HS-27A (cell line): ENCODE data around the gene GREM2.

Experiments
- DNase-seq: peaks from one replicate; pipeline ENCODE4 v3.0.0-alpha.2; 2012; ENCODE audit warnings: low read depth, missing footprints

Gene GREM2

GRCh38 chr1:240555524-240555923 lies 56.4 kb downstream of the GREM2 start:
- DNase-seq: no peak

DNA sequence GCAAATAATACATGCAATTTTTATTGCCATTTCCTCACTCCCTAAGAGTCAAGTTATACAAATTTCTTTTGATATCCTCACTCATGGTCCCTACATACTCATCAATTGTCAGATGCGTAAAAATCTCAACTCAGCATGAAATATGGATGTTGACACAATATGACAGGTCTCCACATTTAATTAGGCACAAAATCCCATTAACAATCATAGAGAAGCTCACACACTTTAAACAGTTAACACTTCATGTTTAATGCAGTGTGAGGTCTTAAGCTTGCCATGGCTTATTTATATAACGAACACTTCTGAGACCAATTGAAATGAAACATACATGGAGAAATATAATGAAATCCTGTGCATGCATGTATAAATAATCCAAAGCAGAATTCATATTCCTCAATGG lies 58.6 kb downstream of the GREM2 start:
- DNase-seq: no peak

GRCh38 chr1:240539769-240540414 lies 72.1 kb downstream of the GREM2 start:
- DNase-seq: no peak

- DNase-seq: no peak
Observed at GRCh38 chr1:240538776-240539430, 73.1 kb downstream of the GREM2 start.

GRCh38 chr1:240533154-240533780 lies 78.7 kb downstream of the GREM2 start:
- no peak for DNase-seq

DNA sequence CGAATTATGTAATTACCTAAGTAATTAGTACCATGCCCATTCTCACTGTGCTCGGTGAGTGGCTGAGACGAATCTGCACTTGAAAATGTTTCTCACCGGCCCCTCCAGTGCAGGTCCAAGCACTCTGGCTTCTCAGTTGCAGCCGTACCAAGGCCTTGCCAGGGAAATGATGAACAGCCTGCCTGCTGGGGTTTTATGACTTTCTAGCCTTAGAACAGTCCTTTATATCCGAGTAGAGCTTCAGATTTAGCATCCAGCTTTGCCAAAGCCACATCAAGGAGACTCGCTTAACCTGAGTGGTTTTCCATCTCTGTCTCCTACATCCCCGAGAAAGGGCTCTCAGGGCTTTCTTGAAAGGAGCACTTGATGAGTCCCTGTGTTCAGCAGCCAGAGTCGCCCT lies 83.4 kb downstream of the GREM2 start:
- no peak for DNase-seq

- DNase-seq: no peak
Observed at GRCh38 chr1:240527086-240527485, 84.9 kb downstream of the GREM2 start.

DNA sequence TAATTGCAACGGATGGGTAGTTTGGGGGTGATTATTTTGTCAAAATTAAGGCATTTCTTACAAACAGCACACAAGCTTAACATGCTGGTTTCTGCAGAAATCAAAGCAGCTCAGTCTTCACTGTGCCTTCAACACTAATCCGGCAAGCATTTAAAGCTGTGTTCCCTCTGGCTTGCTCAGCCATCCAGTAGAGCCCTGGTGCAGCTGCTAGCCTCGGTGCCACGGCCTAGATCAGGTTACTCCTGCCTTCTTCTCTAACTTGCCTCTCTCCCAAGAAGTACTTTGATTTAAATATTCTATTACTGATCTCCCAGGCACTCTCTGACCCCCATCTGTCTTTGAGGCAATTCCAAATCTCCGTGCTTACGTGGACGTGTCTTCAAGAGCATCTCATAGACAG lies 85.6 kb downstream of the GREM2 start:
- DNase-seq: no peak

- DNase-seq: no peak
Observed at GRCh38 chr1:240524356-240525069, 87.4 kb downstream of the GREM2 start.

DNA sequence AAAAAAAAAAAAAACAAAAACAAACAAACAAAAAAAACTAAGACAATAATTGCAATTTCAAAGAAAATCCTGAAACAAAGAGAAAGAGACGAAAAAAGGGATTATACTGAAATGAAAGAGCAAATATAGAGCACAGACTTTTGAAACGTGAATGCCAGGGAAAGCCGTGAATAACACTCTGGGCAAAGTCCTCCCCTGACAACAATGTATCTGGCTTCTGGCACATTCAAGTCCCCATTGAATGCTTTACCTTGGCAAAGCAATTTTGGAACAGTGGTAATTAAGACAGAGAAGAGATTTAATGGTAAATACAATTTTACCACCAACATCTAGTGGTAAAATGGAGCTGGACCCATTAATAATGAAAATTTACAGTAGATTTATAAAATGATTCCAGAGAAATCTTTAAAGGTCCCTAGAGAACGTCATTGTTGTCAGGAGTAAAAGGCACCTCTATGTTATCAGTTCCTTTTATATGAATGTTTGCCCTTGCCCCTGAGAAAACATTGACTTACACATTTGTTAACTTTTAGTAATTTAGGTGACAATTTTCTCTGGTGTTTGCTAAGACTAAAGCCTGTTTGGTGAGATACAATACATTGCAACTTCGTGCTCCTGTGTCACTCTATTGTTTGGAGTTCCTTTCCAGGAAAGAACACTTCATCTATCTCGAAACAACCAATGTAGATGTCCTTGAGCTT lies 89.7 kb downstream of the GREM2 start:
- no peak for DNase-seq

GRCh38 chr1:240517891-240518290 lies 94.1 kb downstream of the GREM2 start:
- no peak for DNase-seq

DNA sequence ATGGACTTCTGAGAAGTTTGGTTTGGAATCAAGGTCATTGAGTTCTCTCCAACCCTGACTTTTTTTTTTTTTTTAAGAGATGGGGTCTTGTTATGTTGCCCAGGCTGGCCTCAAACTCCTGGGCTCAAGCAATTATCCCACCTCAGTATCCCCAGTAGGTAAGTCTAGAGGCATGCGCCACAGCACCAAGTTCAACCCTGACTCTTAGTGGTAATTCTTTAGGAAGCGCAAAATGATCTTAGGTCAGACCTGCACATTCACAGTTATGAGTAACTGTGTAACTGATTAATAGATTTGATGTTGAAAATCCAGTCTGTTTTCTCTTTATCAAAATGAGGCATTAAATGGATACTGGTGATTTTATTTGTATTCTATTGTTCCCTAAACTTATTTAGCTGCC lies 95.9 kb downstream of the GREM2 start:
- no peak for DNase-seq

- DNase-seq: no peak
Observed at GRCh38 chr1:240515505-240515904, 96.5 kb downstream of the GREM2 start.

DNA sequence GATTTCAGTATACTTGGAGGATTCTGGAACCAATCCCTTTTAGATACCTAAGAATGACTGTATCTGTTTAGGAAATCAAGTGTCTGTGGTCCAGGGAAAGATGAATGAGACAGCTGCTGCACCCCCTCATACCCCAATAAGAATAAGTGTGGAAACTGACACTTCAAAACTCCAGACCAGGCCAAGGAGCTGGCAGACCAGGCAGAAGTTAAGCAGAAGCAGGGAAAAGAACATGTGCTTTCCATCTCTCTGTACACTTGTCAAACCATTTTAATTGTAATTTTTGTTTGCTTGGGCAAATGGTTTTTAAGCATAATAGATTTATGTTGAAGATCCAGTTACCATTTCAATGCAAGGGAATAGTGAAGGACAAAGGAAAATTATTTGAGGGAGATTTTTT lies 100.2 kb downstream of the GREM2 start:
- DNase-seq: no peak

GRCh38 chr1:240508950-240509349 lies 103.0 kb downstream of the GREM2 start:
- DNase-seq: no peak

GRCh38 chr1:240508201-240508600 lies 103.8 kb downstream of the GREM2 start:
- no peak for DNase-seq

DNA sequence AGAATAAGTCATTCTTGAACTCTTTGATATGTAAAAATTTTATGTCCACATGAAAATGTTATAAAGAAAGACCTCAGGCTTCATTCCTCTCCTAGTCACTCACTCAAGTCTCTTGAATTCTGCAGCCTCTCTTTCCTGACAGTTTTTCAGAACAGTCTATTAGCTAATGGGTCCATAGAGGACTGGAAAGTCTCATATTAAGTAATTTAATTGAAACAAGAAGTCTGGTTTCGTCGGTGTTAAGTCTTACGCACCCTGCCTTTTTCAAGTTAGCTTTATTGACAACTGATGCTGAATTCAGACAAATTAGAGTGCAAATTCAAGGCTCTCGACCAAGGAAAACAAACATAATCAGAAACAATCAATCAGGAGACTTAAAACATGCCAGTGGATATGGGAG lies 105.8 kb downstream of the GREM2 start:
- DNase-seq: no peak

DNA sequence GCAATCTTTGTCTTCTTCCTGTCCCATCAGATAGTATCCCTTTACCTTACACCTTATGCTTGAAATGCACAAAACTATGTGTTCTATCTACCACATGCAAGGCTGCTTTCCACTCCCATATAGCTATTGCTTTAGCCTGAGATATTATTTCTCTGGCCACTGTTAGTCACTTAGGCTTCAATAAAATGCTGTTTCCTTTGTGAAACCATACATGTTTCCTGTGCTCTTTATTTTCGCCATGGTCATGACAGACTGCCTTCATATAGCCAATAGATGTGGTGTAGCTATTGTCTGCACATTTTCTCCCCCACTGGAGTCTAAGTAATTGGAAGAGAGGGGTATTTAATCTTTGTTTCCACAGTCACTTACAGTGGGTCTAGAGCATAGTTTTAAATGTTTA lies 108.4 kb downstream of the GREM2 start:
- no peak for DNase-seq

GRCh38 chr1:240503036-240503435 lies 108.9 kb downstream of the GREM2 start:
- DNase-seq: no peak

DNA sequence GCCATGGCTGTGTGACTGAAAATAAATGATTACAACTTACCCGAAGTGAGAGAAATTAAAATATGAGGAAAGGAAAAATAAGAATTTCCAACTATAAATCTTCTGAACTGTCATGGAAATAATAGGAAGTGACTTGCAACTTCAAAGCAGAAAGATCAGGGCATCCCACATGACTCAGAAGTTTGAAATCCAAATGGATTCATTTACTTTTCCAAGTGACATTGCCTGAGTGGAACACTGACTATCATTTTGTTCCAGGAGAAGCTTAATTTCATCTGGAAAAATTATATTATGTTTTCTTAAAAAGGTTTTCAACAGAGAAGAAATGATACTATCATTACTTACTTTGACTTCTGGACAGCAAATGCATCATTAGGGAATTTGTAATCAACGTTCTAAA lies 110.8 kb downstream of the GREM2 start:
- DNase-seq: no peak

DNA sequence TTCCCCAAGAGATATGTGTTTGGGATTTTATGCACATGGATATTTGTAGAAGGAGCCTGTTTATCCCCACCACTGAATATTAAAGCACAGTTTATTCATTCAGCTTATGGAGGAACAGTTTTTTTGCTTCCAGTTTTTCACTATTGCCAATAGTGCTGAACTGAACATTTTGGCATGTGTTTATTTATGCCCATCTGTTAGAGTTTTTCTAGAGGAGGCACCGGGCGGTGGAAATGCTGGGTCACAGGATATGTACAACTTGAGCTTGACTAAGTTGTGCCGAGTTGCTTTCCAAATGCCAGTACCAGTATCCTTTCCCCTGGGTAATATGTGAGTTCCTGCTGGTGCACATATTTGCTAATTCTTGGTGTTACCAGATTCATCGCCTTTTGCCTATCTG lies 111.3 kb downstream of the GREM2 start:
- no peak for DNase-seq

DNA sequence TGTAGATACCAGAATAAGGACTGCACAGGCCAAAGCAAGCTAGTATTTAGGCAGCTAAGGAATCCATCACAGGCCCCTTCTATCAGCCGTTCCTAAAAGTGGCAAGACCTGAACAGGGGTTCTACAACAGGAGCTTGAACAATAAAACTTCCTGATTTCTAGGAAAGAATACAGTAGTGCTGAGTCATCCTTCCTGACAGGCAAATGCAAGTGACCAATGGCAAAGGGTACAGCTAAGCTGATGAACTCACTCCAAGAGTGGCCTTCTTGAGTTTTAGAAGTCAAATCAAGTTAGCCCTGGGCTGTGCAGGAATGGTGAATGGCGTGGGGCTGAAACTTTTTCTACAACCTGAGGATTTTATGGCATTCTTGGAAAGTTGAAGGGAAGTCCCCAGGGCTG lies 112.9 kb downstream of the GREM2 start:
- no peak for DNase-seq
